CD14-positive monocyte (primary cell): Measurements from ENCODE around the gene APBA3. TPM values are rescaled to one million over a fixed set of nuclear protein-coding genes. Genes with fewer than 3 reads are reported as not detected.

Source experiments
- DNase-seq, 3 donors: peaks; one replicate each; pipeline ENCODE4 v3.0.0-alpha.2; 2011 to 2022
- H2AFZ ChIP-seq: 2 replicates; pipeline ENCODE4 v1.6.0; 2012; ENCODE audit warnings: mild to moderate bottlenecking, low read depth, low read length, inconsistent platforms; ENCODE audit not compliant: insufficient read depth, poor library complexity, severe bottlenecking
- H3K27ac ChIP-seq, 2 donors: 1 replicate in 1 of 2; 2 replicates in 1 of 2; pipeline ENCODE4 v1.5.1; 2012 to 2013; ENCODE audit warnings: low read length in 2 of 2, control low read depth in 1 of 2, inconsistent platforms in 1 of 2, low read depth in 1 of 2, mild to moderate bottlenecking in 1 of 2
- H3K27me3 ChIP-seq, 2 donors: one replicate each; pipeline versions ENCODE4 v1.6.0 to v1.6.1; 2011 to 2013; ENCODE audit warnings: low read length in 2 of 2; ENCODE audit not compliant: control insufficient read depth in 2 of 2, insufficient read depth in 2 of 2
- H3K36me3 ChIP-seq, 2 donors: replicated peaks in 1 of 2; 1 replicate in 1 of 2; 2 replicates in 1 of 2; pipeline versions ENCODE4 v1.5.1 to v1.6.1; 2012 to 2013; ENCODE audit warnings: low read length in 2 of 2, control low read depth in 1 of 2, inconsistent platforms in 1 of 2, mild to moderate bottlenecking in 1 of 2; ENCODE audit not compliant: insufficient read depth in 2 of 2, control insufficient read depth in 1 of 2
- H3K4me1 ChIP-seq, 2 donors: 1 replicate in 1 of 2; 2 replicates in 1 of 2; pipeline versions ENCODE4 v1.5.1 to v1.6.1; 2012 to 2013; ENCODE audit warnings: low read length in 2 of 2, control low read depth in 1 of 2, inconsistent platforms in 1 of 2, mild to moderate bottlenecking in 1 of 2, moderate library complexity in 1 of 2; ENCODE audit not compliant: insufficient read depth in 2 of 2, control insufficient read depth in 1 of 2
- H3K4me2 ChIP-seq: replicated peaks from 2 replicates; pipeline ENCODE3; 2012; ENCODE audit warnings: low read length, moderate library complexity, mild to moderate bottlenecking; ENCODE audit not compliant: poor library complexity, severe bottlenecking; ENCODE audit errors: extremely low read depth
- H3K4me3 ChIP-seq, 3 experiments: fragments of 200-600 bp in 1 of 3; sonication (generic) in 1 of 3; replicated peaks in 1 of 3; 1 replicate in 2 of 3; 2 replicates in 1 of 3; pipeline ENCODE4 v1.5.1; 2011 to 2013; ENCODE audit warnings: low read length in 3 of 3, mild to moderate bottlenecking in 3 of 3, control low read depth in 2 of 3, low read depth in 2 of 3, inconsistent platforms in 1 of 3, moderate library complexity in 1 of 3
- H3K79me2 ChIP-seq: 2 replicates; pipeline ENCODE4 v1.6.0; 2012; ENCODE audit warnings: mild to moderate bottlenecking, control low read depth, inconsistent platforms, low read length, moderate library complexity; ENCODE audit not compliant: insufficient read depth
- H3K9ac ChIP-seq: 2 replicates; pipeline ENCODE4 v1.6.0; 2017; ENCODE audit warnings: low read length, mild to moderate bottlenecking; ENCODE audit not compliant: insufficient read depth, poor library complexity, severe bottlenecking
- H3K9me3 ChIP-seq, 2 donors: replicated peaks in 1 of 2; 1 replicate in 1 of 2; 2 replicates in 1 of 2; pipeline versions ENCODE4 v1.5.1 to v1.6.1; 2012 to 2013; ENCODE audit warnings: low read length in 2 of 2, control low read depth in 1 of 2; ENCODE audit not compliant: control insufficient read depth in 1 of 2, insufficient read depth in 1 of 2
- H4K20me1 ChIP-seq: 2 replicates; pipeline ENCODE4 v1.6.0; 2012; ENCODE audit warnings: mild to moderate bottlenecking, low read length, control low read depth, moderate library complexity; ENCODE audit not compliant: insufficient read depth
- H3K27ac Mint-ChIP-seq, 7 donors: one replicate each; pipeline ENCODE4 v1.8.0; 2020; ENCODE audit warnings: mild to moderate bottlenecking in 7 of 7, mixed read lengths in 7 of 7, moderate library complexity in 6 of 7, inconsistent platforms in 2 of 7
- H3K27me3 Mint-ChIP-seq, 3 donors: one replicate each; pipeline ENCODE4 v1.8.0; 2021 to 2022; ENCODE audit warnings: low read depth in 3 of 3, mild to moderate bottlenecking in 3 of 3, mixed read lengths in 3 of 3, moderate library complexity in 3 of 3, inconsistent platforms in 1 of 3
- H3K36me3 Mint-ChIP-seq, 2 donors: one replicate each; pipeline ENCODE4 v1.8.0; 2020; ENCODE audit warnings: mixed read lengths in 2 of 2, inconsistent platforms in 1 of 2, mild to moderate bottlenecking in 1 of 2
- H3K4me1 Mint-ChIP-seq: one replicate; pipeline ENCODE4 v1.8.0; 2020; ENCODE audit warnings: mild to moderate bottlenecking, mixed read lengths
- H3K4me3 Mint-ChIP-seq, 2 donors: one replicate each; pipeline ENCODE4 v1.8.0; 2020; ENCODE audit warnings: mild to moderate bottlenecking in 2 of 2, mixed read lengths in 2 of 2, moderate library complexity in 1 of 2
- H3K9me3 Mint-ChIP-seq, 7 donors: one replicate each; pipeline ENCODE4 v1.8.0; 2020 to 2022; ENCODE audit warnings: mixed read lengths in 7 of 7, mild to moderate bottlenecking in 6 of 7, moderate library complexity in 6 of 7, inconsistent platforms in 2 of 7
- WGBS: methylation state at CpG from one replicate; pipeline ENCODE4 v1.1.5; 2013; ENCODE audit warnings: missing lambda C conversion rate; ENCODE audit not compliant: insufficient coverage; 5-methylcytosine and 5-hydroxymethylcytosine counted together
- intact Hi-C, 2 donors: fragments of 100-400 bp; cut with micrococcal nuclease; formaldehyde crosslinking; loops; one replicate each; pipeline versions ENCODE4 v1.15.0 to v1.15.1; 2023
- polyA plus RNA-seq, 3 donors: library from polyadenylated mRNA; depleted of rRNA in 1 of 3; unstranded in 2 of 3; stranded (reverse) in 1 of 3; fragments of 300-500 nt in 2 of 3; fragments of >200 nt in 1 of 3; fragmentation: Illumina TruSeq in 2 of 3; gene quantifications; 1 replicate in 2 of 3; 2 replicates in 1 of 3; pipeline ENCODE4 v1.2.3, GENCODE V29; 2012 to 2021
- TF ChIP-seq, protein P1 (sequence below): fragments of 200-600 bp; IDR thresholded peaks from one replicate; pipeline ENCODE4 v1.8.0; 2022; ENCODE audit warnings: antibody characterized with exemption, mild to moderate bottlenecking

The APBA3 gene
- polyA plus RNA-seq, 3 donors = 14.5 to 23.1 (median 16.1) TPM

DNA sequence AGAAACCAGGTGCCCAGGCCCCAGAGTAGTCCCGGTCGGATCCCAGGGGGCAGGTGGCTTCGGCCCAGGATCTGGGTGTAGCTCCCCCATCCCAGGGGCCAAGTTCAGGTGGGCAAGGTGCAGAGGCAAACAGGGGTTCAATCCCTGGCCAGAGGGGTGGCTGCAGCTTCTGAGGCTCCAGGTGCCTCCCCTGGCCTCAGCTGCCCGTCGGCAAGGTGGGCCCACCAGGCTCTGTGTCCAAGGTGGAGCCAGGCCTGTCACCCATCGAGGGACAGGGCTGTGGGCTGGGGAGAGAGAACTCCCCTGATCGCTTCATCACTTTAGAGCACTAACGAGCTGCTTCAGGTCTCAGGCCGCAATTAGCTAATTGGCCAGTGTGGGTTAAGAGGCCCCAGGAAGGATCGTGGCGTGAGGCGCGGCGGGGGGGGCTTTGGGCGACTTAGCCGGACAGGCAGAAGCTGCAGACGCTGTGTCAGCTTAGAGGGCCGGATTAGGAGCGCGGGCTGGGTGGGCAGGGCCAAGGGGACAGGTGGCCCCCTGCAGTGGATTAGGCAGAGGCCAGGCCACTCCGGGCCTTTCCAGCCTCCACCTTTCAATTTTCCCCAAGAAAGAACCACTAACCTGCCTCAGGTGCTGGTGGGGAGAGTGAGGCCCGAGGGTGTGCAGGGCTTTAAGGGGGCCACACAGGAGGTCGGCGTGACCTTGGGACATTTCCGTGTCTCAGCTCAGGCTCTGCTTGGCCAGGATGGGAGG, 13.3 kb upstream of the APBA3 start:
- Histone ChIP-seq H3K27ac (no peak overlapping the region), H3K9ac (no peak overlapping the region), H3K4me2 (no peak overlapping the region), H2AFZ (no peak overlapping the region), H3K9me3 (no peaks in the 10 kb centered on the region), H3K4me1 (no peaks in the 10 kb centered on the region), H4K20me1 (no peaks in the 10 kb centered on the region), H3K27me3 (no peaks in the 10 kb centered on the region), H3K4me3 (no peak overlapping the region), H3K36me3 (peaks cover 1 to 2% of the 10 kb centered on the region in 2 donors), H3K79me2 (no peaks in the 10 kb centered on the region)
- peaks cover 0 to 4% of the 10 kb centered on the region in 2 donors for H3K36me3 Mint-ChIP-seq
- TF ChIP-seq, protein P1, sequence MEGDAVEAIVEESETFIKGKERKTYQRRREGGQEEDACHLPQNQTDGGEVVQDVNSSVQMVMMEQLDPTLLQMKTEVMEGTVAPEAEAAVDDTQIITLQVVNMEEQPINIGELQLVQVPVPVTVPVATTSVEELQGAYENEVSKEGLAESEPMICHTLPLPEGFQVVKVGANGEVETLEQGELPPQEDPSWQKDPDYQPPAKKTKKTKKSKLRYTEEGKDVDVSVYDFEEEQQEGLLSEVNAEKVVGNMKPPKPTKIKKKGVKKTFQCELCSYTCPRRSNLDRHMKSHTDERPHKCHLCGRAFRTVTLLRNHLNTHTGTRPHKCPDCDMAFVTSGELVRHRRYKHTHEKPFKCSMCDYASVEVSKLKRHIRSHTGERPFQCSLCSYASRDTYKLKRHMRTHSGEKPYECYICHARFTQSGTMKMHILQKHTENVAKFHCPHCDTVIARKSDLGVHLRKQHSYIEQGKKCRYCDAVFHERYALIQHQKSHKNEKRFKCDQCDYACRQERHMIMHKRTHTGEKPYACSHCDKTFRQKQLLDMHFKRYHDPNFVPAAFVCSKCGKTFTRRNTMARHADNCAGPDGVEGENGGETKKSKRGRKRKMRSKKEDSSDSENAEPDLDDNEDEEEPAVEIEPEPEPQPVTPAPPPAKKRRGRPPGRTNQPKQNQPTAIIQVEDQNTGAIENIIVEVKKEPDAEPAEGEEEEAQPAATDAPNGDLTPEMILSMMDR = no peak
- no peak for DNase-seq
- H3K27me3 Mint-ChIP-seq = peaks cover 0 to 10% (median 1%) of the 10 kb centered on the region in 3 donors
- intact Hi-C loops = no loop called here
- peak overlapping the region in 1 of 7 donors; percentile 57 for H3K27ac Mint-ChIP-seq
- H3K4me3 Mint-ChIP-seq = no peak overlapping the region
- H3K4me1 Mint-ChIP-seq = no peaks in the 10 kb centered on the region
- WGBS = 63% methylated on average over 19 of the region's 25 CpGs
- H3K9me3 Mint-ChIP-seq = peaks cover 0 to 3% (median 1%) of the 10 kb centered on the region in 7 donors

DNA sequence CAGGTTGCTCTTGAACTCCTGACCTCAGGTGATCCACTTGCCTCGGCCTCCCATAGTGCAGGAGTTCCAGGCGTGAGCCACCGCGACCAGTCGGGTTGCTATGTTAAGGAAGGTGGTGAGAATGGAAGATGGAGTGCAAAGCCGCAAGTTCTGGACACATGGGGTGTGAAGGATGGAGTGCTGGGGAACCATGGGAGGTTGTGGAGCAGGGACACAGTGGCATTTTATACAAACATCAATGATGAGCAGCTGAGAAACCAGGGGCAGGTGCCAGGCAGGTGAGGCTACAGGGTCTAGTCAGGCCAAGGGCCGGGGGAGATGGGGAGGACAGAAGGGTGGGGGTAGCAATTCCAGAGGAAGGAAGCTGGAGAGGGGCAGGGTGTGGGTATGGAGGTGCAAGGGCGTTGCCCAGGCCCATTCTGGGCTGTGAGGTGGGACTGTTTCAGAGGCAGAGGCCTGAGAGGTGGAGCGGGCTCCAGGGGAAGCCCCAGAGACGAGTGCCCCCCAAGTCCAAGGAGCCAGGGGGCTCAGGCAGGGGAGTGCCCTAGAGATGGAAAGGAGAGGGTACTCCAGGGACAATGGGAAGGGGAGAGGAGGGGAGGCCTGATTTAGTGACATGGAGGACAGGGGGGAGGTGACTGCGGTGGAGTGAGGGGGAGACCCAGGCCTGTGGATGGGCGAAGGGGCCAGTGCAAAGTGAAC, 12.5 kb upstream of the APBA3 start:
- no peak overlapping the region for H3K4me2 ChIP-seq

More for the DNA sequence above, 12.5 kb upstream of the APBA3 start:
- peaks cover 0 to 3% (median 1%) of the 10 kb centered on the region in 7 donors for H3K9me3 Mint-ChIP-seq
- H3K9me3 ChIP-seq = no peaks in the 10 kb centered on the region
- DNase-seq = no peak
- no peak overlapping the region for H3K27ac Mint-ChIP-seq
- H4K20me1 ChIP-seq = no peaks in the 10 kb centered on the region
- no peak overlapping the region for H3K9ac ChIP-seq
- TF ChIP-seq, protein P1 = no peak
- H3K4me1 Mint-ChIP-seq = no peaks in the 10 kb centered on the region
- H3K79me2 ChIP-seq = no peaks in the 10 kb centered on the region
- WGBS = 92% methylated on average over 12 of the region's 12 CpGs
- peaks cover 2 to 12% of the 10 kb centered on the region in 2 donors for H3K36me3 Mint-ChIP-seq
- H2AFZ ChIP-seq = no peak overlapping the region
- no peaks in the 10 kb centered on the region for H3K27me3 ChIP-seq
- no peaks in the 10 kb centered on the region for H3K4me1 ChIP-seq
- H3K4me3 Mint-ChIP-seq = no peak overlapping the region
- intact Hi-C loops = no loop called here
- H3K27ac ChIP-seq = no peak overlapping the region
- H3K4me3 ChIP-seq = no peak overlapping the region
- peaks cover 8 to 10% of the 10 kb centered on the region in 2 donors for H3K36me3 ChIP-seq
- H3K27me3 Mint-ChIP-seq = peaks cover 0 to 11% (median 1%) of the 10 kb centered on the region in 3 donors
